Gastrocnemius medialis (tissue), 4 donors: Measurements from ENCODE around the gene CACNB4. TPM values are rescaled to one million over a fixed set of nuclear protein-coding genes. Genes with fewer than 3 reads are reported as not detected.
"Not testable (repeated sequence)": the region's sequence is repeated elsewhere in the genome, so short reads cannot be mapped to it uniquely, and the experiment has no call there.

Source experiments
- ATAC-seq, 2 donors: fragments of 150-250 bp; one replicate each; pipeline ENCODE4 v1.9.1; 2016
- DNase-seq, 2 donors: peaks; one replicate each; pipeline ENCODE4 v3.0.0-alpha.2; 2019
- H3K27ac ChIP-seq, 4 donors: fragments of 200-600 bp; sonication (generic); 1 replicate in 1 of 4; 2 replicates in 3 of 4; pipeline ENCODE4 v1.5.1; 2016 to 2018; ENCODE audit warnings: mild to moderate bottlenecking in 2 of 4, moderate library complexity in 1 of 4
- H3K27me3 ChIP-seq, 3 donors: fragments of 200-600 bp; sonication (generic) in 2 of 3; 1 replicate in 1 of 3; 2 replicates in 2 of 3; pipeline versions ENCODE4 v1.5.1 to v1.6.0; 2016 to 2019; ENCODE audit warnings: mild to moderate bottlenecking in 1 of 3, moderate library complexity in 1 of 3
- H3K36me3 ChIP-seq, 2 donors: fragments of 200-600 bp; sonication (generic) in 1 of 2; one replicate each; pipeline ENCODE4 v1.5.1; 2017 to 2018
- H3K4me1 ChIP-seq, 2 donors: fragments of 200-600 bp; sonication (generic) in 1 of 2; one replicate each; pipeline ENCODE4 v1.5.1; 2016 to 2017; ENCODE audit warnings: mild to moderate bottlenecking in 2 of 2
- H3K4me3 ChIP-seq, 4 donors: fragments of 200-600 bp; sonication (generic) in 3 of 4; 1 replicate in 1 of 4; 2 replicates in 3 of 4; pipeline ENCODE4 v1.5.1; 2016 to 2019; ENCODE audit warnings: mild to moderate bottlenecking in 2 of 4
- H3K9me3 ChIP-seq, 3 donors: fragments of 200-600 bp; sonication (generic) in 2 of 3; 1 replicate in 1 of 3; 2 replicates in 2 of 3; pipeline ENCODE4 v1.5.1; 2016 to 2019
- CTCF ChIP-seq, 5 experiments: fragments of 450-650 bp in 3 of 5; fragments of 200-600 bp in 2 of 5; sonication (generic) in 2 of 5; IDR thresholded peaks in 4 of 5; conservative IDR thresholded peaks in 1 of 5; 1 replicate in 4 of 5; 2 replicates in 1 of 5; pipeline ENCODE4 v1.5.1; 2016 to 2019; ENCODE audit warnings: antibody characterized with exemption in 5 of 5, mild to moderate bottlenecking in 3 of 5, moderate library complexity in 3 of 5
- POLR2A ChIP-seq, 2 donors: fragments of 450-650 bp; IDR thresholded peaks; one replicate each; pipeline ENCODE4 v1.6.1; 2017; ENCODE audit warnings: antibody characterized with exemption in 2 of 2, mild to moderate bottlenecking in 2 of 2, moderate library complexity in 2 of 2
- in situ Hi-C, 4 donors: fragments of 200-750 bp; cut with MboI; loops; one replicate each; pipeline versions ENCODE4 v1.15.0 to v1.8.0; 2017; ENCODE audit warnings: low sequenced_read_pairs in 4 of 4
- intact Hi-C: fragments of 100-400 bp; cut with DNase I; formaldehyde crosslinking; loops from one replicate; pipeline ENCODE4 v1.15.1; 2023; ENCODE audit warnings: low total_unique reads
- total RNA-seq, 4 donors: library from RNA; depleted of rRNA; stranded (reverse); fragments of >200 nt; gene quantifications; one replicate each; pipeline versions ENCODE4 v1.1.0 to v1.2.3, GENCODE V29; 2016

The CACNB4 gene
- total RNA-seq, 4 donors from 2014 or later: 0.04 to 0.56 (median 0.36) TPM

DNA sequence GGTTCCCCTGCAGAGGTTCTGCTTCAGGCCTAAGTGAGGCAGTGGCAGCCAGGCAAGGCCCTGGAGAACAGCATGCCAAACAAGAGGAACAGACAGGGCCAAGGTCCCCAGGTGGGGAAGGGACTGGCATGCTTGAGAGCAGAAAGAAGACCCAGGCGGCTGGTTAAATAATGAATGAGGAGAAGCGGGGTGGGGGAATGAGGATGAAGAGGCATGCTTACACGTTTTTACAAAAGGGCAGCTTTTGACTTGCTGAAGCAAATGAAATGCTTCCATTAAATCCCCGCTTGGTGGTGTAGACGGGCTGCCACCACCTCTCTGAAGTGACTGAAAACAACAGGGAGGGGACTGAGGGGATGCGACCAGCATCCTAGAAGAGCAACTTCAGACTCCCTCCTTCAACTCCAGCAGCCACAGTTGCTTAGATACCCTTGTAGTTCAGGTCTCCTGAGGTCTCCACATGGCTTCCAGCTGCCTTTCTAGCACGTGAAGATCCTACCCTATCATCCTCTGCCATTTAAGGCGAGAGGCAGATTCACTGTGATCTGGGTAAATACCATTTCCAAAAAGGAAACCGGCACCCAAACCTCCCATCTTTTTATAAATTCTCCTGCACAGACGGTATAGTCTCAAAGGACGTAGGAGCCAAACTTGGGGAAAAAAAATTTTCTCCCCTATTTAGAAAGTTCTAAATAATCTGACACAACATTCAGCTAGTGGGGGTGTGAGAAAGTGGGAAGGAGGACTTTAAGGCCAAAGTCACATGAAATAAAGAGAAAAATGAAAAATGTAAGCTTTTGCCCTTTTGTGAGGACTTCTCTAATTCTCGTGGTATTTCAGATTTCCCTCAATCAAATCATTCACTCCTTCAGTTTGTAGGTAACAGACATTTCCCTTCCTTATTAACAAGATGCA lies 65.6 kb downstream of the CACNB4 start:
- DNase-seq: no peak
- in situ Hi-C loops (loop anchor here (10.0 to 25.0 kb wide), 5 partner anchors 129 to 1492 kb away; partner anchors contain the start of gene STAM2 (in 1 of the 4)), intact Hi-C loops (no loop called here)
- no peak overlapping the region for H3K4me3 ChIP-seq
- no peak overlapping the region for H3K27ac ChIP-seq
- no peak for ATAC-seq
- no peaks in the 10 kb centered on the region for H3K9me3 ChIP-seq
- H3K4me1 ChIP-seq: peaks cover 12 to 14% of the 10 kb centered on the region in 2 donors
- no peaks in the 10 kb centered on the region for H3K36me3 ChIP-seq
- no peak for TF ChIP-seq CTCF (IDR thresholded peaks at IDR 0.05 in 4 of 5, conservative IDR thresholded peaks at IDR 0.05 in 1 of 5)
- no peak for TF ChIP-seq POLR2A (IDR thresholded peaks at IDR 0.05)
- no peaks in the 10 kb centered on the region for H3K27me3 ChIP-seq

DNA sequence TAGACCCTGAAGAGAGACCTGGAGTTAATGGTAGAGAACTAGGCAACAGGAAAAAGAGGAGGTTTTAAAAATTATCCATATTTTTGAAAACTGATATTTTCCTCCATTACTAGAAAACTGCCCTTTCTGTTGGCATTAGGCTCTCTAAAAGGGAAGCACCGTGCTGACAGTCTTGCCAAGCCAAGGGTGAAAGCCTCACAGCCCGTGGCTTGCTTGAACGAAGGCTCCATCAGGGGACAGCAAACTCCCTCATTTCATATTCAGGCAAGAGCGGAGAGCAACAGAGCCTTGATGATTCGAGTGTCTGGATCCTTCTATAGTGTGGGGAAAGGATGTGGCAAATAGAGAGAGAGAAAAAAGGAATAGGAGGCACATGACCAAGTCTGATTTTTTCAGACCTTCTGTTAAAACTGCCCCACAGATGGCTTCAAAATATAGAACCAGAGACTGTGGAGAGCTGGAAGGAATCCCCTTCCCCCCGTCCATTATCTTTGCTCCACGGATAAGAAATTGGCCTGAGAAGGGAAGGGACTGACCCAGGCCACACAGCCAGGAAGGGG lies 67.0 kb downstream of the CACNB4 start:
- no peaks in the 10 kb centered on the region for H3K36me3 ChIP-seq
- TF ChIP-seq POLR2A (IDR thresholded peaks at IDR 0.05) (no peak), CTCF (IDR thresholded peaks at IDR 0.05 in 4 of 5, conservative IDR thresholded peaks at IDR 0.05 in 1 of 5) (no peak)
- H3K4me3 ChIP-seq: no peak overlapping the region
- H3K9me3 ChIP-seq: no peaks in the 10 kb centered on the region
- intact Hi-C loops: no loop called here
- H3K27ac ChIP-seq: no peak overlapping the region
- H3K27me3 ChIP-seq: no peaks in the 10 kb centered on the region
- no peak for ATAC-seq
- peaks cover 0 to 1% of the 10 kb centered on the region in 2 donors for H3K4me1 ChIP-seq
- no peak for DNase-seq
- in situ Hi-C loops: loop anchor here (10.0 to 25.0 kb wide), 5 partner anchors 130 to 1493 kb away; partner anchors contain the start of gene STAM2 (in 1 of the 4)

DNA sequence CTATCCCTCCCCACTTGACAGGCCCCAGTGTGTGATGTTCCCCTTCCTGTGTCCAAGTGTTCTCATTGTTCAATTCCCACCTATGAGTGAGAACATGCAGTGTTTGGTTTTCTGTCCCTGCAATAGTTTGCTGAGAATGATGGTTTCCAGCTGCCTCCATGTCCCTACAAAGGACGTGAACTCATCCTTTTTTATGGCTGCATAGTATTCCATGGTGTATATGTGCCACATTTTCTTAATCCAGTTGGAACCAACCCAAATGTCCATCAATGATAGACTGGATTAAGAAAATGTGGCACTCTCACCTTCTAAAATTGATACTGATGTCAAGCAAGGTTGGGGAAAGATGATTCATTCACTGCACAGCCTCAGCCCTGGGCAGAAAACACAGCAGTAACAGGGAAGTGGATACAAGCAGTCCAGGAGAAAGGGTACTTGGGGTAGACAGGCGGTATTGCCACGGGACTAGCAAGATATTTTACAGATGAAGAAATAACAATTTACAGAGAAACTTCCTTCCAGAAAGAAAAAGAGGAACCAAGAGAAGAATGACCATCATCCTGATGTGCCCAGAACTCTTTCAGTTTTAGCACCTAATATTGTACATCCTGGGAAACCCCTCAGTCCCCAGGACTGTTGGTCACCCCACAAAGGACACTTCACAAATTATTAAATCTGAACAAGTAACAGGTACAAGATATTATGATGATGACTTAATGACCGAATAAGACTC lies 68.1 kb downstream of the CACNB4 start:
- H3K27ac ChIP-seq, H3K36me3 ChIP-seq, intact Hi-C loops, ATAC-seq, H3K9me3 ChIP-seq, DNase-seq, H3K4me1 ChIP-seq, H3K4me3 ChIP-seq, H3K27me3 ChIP-seq: not testable (repeated sequence)
- in situ Hi-C loops: loop anchor here (10.0 to 25.0 kb wide), 5 partner anchors 132 to 1494 kb away; partner anchors contain the start of gene STAM2 (in 1 of the 4)

- no peak overlapping the region for H3K4me3 ChIP-seq
- no peaks in the 10 kb centered on the region for H3K27me3 ChIP-seq
- intact Hi-C loops: no loop called here
- in situ Hi-C loops: loop anchor here (25.0 kb wide), 3 partner anchors 134 to 1484 kb away; no protein-coding TSS in a partner anchor
- H3K36me3 ChIP-seq: no peaks in the 10 kb centered on the region
- H3K4me1 ChIP-seq: no peaks in the 10 kb centered on the region
- TF ChIP-seq CTCF (IDR thresholded peaks at IDR 0.05 in 4 of 5, conservative IDR thresholded peaks at IDR 0.05 in 1 of 5): no peak
- TF ChIP-seq POLR2A (IDR thresholded peaks at IDR 0.05): no peak
- no peak overlapping the region for H3K27ac ChIP-seq
- no peak for DNase-seq
- H3K9me3 ChIP-seq: no peaks in the 10 kb centered on the region
- no peak for ATAC-seq
Measured at GRCh38 chr2:152028182-152028862, 70.5 kb downstream of the CACNB4 start.
